ENCODE results near the gene SNTN.
"Not testable (repeated sequence)": the region's sequence is repeated elsewhere in the genome, so short reads cannot be mapped to it uniquely, and the experiment has no call there.

SNTN gene

DNA sequence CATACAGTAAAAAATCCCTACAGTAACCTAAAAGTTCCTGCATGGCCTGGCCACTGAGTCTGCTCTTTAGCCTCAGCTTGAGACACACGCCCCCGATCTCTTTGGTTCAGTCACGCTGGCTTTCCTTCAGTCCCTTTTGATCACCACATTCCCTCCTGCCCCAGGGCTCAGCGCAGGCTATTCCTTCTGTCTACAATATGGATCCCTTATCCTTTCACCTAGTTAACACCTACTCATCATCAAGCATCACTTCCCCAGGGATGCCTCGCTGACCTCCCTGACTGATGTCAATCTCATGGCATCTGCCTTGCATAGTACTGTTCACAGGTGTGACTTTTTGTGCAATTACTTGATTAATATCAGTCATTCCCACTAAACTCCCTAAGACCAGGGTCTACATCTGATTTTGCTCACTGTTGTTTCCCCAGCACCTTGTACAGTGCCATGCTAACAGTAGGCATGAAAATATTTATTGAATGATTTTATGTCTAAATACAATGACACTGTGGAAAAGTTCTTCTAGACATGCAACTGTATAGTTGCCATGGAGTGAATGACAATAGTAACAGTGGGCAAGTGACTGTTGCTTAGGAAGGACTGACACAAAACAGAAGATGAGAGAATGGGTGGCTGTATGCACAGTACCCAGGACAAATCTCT is at the start of gene SNTN:
TSS of gene SNTN (plus strand) at position 610 of the 660 bp plus-strand sequence. CDS start at position 623, 13 bp downstream.
- in situ Hi-C loops (cut with MboI; ENCODE audit: low sequenced_read_pairs), result no loop called here

DNA sequence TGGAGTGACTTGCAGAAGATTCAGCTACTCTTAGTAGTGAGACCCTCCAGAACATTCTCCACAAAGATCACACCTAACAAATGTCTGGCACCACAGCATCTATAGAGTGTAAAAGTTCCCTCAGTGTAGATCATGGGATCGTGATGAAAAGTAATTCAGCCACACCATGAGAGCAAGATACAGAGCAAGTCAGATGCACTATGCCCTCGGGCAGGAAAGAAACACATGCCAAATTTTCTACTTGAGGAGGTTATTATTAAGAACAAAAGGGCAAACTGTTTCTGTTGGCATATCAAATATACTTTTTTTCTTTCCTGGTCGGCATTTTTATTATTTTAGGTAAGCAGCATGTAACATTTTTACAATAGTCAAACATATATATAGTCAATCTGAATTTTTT is 44.8 kb upstream of the SNTN start:
- in situ Hi-C loops (cut with MboI; ENCODE audit: low sequenced_read_pairs), result no loop called here

DNA sequence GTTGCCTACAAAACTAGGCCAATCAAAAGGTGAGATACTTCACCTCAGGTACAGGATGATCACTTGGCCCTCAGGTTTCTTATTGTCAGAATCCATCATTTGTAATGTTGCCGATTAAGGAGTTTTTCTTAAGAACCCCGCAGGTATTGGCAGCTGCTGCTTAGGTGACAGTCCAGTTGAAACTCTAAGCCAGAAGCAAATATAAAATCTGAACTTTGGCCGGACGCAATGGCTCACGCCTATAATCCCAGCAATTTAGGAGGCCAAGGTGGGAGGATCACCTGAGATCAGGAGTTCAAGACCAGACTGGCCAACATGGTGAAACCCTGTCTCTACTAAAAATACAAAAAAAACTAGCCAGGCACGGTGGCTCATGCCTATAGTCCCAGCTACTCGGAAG is 43.1 kb upstream of the SNTN start:
- in situ Hi-C loops (cut with MboI; ENCODE audit: low sequenced_read_pairs), result no loop called here

DNA sequence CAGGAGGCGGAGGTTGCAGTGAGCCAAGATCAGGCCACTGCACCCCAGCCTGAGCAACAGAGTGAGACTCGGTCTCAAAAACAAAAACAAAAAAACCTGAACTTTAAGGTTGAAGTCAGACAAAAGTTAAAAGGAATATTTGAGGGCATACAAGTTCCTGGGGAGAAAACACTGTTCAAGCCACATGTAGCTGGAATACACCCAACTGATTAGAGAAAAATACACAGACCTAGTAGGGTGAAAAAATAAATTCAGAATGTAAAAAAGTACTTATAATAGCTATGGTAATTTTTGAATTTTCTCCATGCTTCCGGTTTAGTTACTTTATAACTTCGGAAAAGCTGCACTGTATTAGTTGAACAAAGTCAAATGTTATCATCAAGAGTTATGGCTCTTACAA is 42.6 kb upstream of the SNTN start:
- in situ Hi-C loops (cut with MboI; ENCODE audit: low sequenced_read_pairs), result no loop called here

DNA sequence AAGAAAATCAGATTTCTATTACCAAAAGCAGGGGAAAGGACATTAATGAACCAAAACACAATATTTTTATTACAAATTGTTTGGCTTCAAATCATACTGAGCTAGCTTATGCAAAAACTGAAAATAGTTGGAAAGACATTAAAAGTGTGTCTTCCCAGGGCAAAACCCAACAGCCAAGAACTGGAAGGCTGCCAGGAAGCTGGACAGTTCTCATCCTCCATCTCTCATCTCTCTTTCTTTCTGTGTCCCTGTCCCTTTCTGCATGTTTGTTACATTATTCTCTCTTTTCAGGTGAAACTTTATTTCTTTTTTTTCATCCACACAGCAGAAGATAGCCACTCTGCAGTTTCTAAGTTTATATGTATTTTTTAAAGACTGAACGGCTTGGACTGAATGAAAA is 41.1 kb upstream of the SNTN start:
- in situ Hi-C loops (cut with MboI; ENCODE audit: low sequenced_read_pairs), result no loop called here

DNA sequence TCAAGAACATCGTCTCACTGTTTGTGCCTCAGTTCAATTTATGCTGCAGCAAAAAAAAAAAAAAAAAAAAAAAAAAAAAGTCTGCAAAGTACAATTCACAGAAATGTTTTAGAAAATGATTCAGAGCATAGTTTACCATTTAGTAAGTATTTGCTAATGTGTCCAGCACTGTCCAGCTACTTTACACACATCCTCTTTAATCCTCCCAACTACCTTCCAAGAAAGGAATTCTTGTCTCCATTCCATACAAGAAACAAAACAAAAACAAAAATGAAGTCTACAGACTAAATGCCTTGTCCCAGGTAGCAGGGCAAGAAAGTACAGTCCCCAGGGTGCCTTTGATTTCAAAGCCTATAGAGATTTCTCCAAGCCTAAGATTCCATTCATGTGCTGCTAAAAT is 38.9 kb upstream of the SNTN start:
- in situ Hi-C loops (cut with MboI; ENCODE audit: low sequenced_read_pairs), result no loop called here

DNA sequence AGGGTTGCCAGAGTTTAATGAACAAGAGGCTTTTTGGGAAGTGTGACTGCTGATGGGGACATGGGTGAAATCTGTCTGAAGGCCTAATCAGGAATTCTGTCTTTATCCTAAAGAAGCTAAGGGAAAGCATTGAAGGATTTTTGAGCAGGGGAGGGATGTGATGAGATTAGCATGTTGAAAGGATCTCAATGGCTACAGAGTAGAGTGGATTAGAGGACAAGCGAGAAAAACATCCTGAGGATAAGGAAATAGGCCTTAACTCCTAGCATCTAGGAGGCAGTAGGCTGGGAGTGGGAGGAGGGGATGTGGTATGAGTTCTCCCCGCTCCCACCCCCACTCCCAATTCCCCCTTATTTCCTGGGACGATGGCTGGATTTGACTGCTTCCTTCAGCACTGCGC is 35.1 kb upstream of the SNTN start:
- in situ Hi-C loops (cut with MboI; ENCODE audit: low sequenced_read_pairs), result no loop called here

DNA sequence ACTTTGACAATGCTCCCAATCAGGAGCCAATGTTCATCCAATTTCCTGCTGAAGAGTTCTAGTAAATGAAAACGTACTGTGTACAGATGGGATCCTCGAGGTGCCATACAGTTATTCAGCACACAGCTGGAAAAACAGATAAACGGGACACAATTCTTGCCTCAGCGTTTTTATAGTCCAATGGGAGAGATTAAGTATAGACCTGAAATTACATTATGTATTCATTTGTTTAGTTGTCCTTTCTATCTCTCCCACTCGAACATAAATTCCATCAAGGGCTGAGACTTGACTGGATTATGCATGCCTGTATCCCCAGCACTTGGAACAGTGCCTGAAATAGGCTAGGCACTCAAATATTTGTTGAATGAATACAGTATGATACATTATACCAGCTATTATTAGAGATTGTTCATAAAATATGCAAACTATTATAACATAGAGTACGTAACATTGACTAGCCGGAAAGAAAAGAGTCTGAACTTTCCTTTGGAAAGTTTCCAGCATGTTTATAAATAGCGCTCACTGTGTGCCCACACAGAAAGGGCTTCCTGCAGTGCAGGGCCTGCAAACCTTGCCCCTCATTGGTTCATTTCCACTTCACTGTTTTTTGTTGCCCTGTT is 27.4 kb upstream of the SNTN start:
- in situ Hi-C loops (cut with MboI; ENCODE audit: low sequenced_read_pairs), result no loop called here

DNA sequence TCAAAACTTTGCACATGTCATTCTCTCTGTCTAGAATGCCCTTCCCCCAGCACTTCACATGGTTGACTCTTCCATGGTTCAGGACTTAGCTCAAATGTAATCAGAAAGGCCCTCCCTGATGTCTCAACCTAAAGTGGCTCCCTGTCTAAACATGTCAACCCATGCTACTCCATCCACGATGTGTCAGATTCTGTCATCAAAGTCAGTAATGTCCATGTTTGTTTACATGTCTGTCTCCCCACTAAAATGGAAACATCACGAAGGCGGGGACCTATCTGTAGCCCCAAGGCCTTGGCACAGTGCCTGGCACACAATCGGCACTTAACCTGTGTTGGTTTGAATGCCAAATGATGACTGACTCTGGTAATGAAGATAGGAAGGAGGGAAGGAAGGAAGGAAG is 20.8 kb upstream of the SNTN start:
- in situ Hi-C loops (cut with MboI; ENCODE audit: low sequenced_read_pairs), result no loop called here

DNA sequence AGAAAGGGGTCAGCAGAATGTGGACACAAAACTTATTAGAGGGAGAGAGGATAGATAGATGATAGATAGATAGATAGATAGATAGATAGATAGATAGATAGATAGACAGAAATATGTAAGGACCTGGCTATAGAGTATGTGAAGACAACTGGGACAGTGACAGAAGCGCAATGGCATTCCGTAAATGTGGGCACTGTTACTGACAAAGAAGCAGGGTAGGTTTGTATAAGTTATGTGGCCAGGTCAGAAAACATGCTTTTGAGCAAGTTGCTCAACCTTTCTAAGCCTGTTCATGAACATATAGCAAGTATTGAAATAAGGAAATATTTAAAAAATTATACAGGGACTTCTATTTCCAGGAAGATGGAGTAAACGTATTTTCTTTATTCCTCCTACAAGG is 17.3 kb upstream of the SNTN start:
- in situ Hi-C loops (cut with MboI; ENCODE audit: low sequenced_read_pairs), result no loop called here

DNA sequence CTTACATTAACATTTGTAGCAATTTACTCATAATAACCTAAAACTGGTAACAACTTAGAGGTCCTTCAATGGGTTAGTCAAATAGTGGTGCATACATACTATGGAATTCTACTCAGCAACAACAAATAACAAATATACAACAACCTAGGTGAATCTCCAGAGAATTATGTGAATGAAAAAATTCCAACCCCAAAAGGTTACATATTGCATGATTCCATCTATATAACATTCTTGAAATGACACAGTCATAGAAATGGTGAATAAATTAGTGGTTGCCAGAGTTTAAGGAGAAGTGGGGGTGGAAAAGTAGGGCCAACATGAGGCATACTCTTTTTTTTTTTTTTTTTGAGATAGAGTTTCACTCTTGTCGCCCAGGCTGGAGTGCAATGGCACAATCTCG is 12.7 kb upstream of the SNTN start:
- in situ Hi-C loops (cut with MboI; ENCODE audit: low sequenced_read_pairs), result no loop called here

DNA sequence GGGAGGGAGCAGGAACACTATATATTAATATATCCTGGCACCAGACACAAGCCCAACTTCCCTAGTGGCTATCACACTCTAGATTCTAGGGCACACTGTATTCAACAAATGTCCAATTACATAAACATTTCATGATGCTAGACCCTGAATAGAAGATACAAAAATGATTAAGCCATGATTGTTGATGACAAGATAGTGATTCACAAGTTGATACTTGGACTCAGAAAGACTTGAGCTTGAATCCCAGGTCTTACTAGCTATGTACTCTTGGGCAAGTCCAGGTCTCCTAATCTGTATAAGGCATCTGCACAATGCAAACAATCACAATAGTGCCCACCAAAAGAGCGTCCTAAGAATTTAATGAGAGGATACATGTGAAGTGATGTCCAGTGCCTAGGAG is 10.0 kb upstream of the SNTN start:
- in situ Hi-C loops (cut with MboI; ENCODE audit: low sequenced_read_pairs), result no loop called here

DNA sequence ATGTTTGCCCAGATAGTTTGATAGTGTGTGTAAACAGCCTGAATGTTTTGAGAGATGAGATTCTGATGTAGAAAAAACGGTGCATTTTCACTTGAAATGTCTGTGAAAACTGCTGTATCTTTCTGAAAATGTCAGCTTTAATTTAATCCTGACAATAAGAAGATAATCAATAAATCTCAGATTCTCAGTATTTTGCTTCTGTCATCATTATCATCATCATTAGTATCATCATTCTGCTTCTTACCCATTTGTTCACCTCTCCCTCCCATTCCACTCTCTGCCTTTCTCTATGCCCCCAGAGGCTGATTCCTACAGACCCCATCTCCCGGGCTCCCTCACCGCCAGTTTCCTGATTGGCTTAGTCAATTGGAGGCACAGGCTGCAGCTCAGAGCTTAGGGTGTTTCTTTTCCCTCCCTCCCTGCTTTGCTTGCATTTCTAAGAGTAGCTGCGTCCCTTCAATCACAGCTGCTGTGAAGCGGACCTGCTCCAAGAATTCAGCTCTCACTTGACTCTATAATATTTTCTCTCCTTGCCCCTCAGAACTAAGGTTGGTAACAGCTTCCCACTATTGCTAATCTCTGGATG is 8.2 kb upstream of the SNTN start:
- in situ Hi-C loops (cut with MboI; ENCODE audit: low sequenced_read_pairs), result no loop called here

DNA sequence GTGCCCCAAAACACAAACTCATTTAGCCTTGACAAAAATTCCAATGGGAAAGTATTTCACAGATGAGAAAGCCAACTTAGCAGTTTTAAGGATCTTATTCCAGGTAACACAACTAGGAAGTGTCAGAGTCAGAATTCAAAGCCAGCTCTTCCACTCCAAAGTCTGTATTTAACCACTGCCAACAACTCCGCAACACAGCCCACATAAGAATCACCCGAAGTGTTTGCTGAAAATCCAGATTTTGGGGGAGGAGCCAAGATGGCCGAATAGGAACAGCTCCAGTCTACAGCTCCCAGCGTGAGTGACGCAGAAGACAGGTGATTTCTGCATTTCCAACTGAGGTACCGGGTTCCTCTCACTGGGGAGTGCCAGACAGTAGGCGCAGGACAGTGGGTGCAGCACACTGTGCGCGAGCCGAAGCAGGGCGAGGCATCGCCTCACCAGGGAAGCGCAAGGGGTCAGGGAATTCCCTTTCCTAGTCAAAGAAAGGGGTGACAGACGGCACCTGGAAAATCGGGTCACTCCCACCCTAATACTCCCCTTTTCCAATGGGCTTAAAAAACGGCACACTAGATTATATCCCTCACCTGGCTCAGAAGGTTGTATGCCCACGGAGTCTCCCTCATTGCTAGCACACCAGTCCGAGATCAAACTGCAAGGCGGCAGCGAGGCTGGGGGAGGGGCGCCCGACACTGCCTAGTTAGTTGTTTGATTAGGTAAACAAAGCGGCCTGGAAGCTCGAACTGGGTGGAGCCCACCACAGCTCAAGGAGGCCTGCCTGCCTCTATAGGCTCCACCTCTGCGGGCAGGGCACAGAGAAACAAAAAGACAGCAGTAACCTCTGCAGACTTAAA is 7.3 kb upstream of the SNTN start:
- in situ Hi-C loops (cut with MboI; ENCODE audit: low sequenced_read_pairs), result not testable (repeated sequence)

DNA sequence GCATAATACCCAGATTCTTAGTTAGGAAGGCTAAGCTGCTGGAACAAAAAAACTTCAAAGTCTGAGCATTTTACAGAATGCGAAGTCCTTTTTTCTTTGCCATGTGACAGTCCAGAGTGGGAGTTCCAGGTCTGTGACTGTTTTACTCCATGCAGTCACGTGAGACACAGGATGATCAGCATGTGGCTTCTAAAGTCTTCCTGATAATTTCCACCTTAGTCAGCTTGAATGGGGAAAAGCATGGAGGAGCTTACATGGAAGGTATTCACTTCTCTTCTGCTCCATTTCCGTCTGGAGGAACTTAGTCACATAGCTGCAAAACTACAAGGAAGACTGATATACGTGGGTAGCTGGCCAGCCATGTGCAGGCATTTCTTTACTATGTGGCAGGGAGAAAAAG is 1.7 kb downstream of the SNTN start:
- in situ Hi-C loops (cut with MboI; ENCODE audit: low sequenced_read_pairs), result no loop called here

DNA sequence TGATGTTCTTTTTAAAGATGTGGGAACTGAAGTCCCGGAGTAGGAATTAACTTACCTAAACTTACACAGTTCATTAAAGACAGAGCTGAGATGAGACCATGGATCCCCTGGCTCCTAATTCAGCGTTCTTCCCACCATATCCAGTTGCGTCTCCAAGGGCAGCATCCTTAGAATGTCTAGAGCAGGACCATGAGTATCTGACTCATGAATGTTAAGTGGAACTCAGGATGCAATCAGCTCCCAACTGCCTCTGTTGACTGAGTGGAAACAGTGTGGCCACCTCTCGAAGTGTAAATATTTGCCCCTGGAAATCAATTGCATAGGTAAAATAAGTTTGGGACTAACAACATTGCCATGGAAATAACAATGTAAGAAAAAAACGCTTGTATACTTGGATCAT is 2.5 kb downstream of the SNTN start:
- in situ Hi-C loops (cut with MboI; ENCODE audit: low sequenced_read_pairs), result no loop called here

DNA sequence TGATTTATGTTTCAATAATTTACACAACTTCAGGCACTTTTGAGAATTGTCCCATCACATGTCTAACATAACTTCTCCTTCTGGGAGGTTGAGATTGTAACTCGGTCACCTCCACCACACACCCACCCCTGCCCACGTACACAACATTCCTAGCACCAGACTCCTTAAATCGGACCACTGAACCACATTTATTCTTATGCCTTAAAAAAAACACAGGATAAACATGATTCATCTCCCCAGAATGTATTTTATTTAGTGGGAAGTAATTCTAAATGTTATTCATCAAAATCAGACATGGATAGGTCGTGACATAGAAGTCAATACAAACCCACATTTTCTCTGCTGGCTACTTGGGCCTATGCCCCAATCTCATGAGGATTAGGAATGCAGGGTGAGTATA is 3.0 kb downstream of the SNTN start:
- in situ Hi-C loops (cut with MboI; ENCODE audit: low sequenced_read_pairs), result no loop called here

DNA sequence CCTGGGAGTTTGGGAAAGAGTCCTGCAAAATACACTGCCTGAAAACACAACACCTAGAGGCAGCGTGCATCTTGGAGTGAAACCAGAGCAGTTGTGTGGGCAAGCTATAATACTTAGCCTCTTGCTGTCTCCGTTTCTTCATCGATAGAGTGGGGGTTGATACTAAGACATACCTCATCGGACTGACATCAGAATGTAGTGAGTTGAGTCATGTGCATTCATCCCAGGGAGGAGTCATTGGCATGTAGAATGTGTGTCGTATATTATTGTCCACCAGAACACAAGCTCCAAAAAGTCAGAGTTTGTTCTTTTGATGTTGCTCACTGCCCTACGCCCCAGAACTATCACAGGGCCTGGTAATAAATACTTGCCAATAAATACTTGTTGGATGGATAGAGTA is 4.3 kb downstream of the SNTN start:
- in situ Hi-C loops (cut with MboI; ENCODE audit: low sequenced_read_pairs), result no loop called here

DNA sequence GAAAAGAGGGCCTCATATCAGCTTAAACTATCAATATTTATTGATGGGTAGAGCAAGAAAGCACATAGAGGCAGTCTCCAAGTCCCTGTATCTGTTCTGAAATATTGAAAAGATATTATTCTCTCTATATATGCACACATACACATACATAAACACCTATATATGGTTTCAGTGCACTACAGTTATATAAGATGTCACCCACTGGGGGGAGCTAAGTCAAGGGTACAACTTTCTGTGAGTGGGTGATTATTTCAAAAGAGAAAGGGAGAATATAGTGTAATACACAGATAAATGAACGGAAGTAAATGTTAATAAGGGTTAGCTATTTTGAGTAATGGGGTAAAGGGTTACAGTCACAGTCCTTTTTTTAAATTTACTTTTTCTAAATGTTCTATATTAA is 8.8 kb downstream of the SNTN start:
- in situ Hi-C loops (cut with MboI; ENCODE audit: low sequenced_read_pairs), result no loop called here

DNA sequence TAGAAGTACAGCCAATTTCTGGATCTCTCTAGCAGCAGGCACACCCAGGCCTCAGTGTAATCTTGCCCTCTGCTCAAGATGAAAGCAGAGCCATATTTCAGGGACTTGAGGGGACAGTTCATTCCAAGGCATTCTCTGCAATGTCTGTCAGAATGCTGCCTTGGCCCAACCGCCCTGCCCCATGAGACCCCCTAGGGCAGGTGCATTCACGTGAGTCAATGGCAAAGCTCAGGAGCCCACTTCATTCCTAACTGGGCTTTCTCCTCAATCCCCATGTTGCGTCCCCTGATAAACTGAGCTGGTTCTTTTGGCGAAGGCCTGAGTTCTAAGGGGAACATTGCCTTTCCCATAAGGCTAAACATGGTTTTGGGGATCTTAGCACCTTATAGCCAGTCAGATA is 9.5 kb downstream of the SNTN start:
- in situ Hi-C loops (cut with MboI; ENCODE audit: low sequenced_read_pairs), result no loop called here

DNA sequence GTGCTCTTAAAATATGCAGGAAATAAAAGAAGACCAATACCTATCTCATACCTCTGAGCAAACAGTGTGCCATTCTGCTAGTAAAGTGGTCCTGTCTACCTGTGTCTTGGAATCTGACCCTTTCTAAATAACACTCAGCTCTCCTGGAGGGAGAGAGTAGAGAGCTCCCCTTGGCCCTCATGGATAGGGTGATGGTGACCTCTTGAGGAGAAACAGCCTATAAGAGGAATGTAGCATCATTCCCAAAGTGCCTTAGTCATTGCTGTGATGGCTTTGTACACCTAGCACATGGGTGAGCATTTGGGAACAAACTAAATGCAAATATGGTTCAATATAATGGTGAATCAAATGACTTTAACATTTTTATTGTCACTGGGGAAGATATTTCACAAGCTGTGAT is 10.0 kb downstream of the SNTN start:
- in situ Hi-C loops (cut with MboI; ENCODE audit: low sequenced_read_pairs), result no loop called here

DNA sequence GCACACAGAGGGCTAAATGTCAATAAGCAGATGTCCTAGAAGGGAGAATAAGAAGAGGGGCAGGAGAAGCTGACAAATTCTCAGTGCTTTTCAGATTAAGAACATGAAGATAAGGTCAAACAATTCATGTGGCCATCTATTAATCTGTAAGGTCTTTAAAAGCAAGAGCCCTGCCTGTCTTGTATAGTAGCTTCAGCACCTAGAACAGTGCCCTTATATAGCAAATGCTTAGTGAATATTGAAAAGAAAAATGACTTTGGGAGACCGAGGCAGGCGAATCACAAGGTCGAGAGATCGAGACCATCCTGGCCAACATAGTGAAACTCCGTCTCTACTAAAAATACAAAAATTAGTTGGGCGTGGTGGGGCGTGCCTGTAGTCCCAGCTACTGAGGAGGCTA is 18.1 kb downstream of the SNTN start:
- in situ Hi-C loops (cut with MboI; ENCODE audit: low sequenced_read_pairs), result no loop called here

Measured in HL-60/S4 treated with retinoic acid at 250 ng/mL for 4 days and 3 days (cell line).